Measurements from ENCODE around the gene SRD5A2. TPM values are rescaled to one million over a fixed set of nuclear protein-coding genes. Genes with fewer than 3 reads are reported as not detected.
"Not testable (repeated sequence)": the region's sequence is repeated elsewhere in the genome, so short reads cannot be mapped to it uniquely, and the experiment has no call there.

SRD5A2 gene
- total RNA-seq, 1 donor from 2014 or later = not detected

DNA sequence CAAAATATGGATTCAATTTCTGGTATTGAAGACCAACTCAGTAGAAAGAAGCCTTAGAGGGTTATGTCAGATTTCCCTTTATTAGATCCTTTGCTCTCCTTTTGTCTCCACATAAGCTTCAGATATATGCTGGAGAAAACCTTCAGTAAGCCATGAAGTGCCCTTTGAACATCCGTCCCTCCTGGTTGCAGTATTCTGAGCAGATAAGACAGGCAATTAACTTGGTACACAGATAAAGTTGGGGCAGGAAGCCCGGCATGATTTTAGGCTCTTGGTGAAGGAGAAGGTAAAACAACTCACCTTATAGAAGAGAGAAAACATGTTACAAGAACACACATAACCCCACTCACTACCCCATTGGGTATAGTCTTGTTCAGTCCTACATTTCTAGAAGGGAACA, 76.4 kb downstream of the SRD5A2 start:
- CTCF ChIA-PET = no interaction called here
- no peaks in the 10 kb centered on the region for H3K4me1 Mint-ChIP-seq
- H3K27ac Mint-ChIP-seq = no peak overlapping the region
- no peaks in the 10 kb centered on the region for H3K36me3 Mint-ChIP-seq (ENCODE audit: low read depth)
- ATAC-seq (ENCODE audit: low read depth) = no peak
- no peak for DNase-seq
- H3K27me3 Mint-ChIP-seq = peaks cover 7% of the 10 kb centered on the region
- POLR2A ChIA-PET = no interaction called here
- TF ChIP-seq, protein P1, sequence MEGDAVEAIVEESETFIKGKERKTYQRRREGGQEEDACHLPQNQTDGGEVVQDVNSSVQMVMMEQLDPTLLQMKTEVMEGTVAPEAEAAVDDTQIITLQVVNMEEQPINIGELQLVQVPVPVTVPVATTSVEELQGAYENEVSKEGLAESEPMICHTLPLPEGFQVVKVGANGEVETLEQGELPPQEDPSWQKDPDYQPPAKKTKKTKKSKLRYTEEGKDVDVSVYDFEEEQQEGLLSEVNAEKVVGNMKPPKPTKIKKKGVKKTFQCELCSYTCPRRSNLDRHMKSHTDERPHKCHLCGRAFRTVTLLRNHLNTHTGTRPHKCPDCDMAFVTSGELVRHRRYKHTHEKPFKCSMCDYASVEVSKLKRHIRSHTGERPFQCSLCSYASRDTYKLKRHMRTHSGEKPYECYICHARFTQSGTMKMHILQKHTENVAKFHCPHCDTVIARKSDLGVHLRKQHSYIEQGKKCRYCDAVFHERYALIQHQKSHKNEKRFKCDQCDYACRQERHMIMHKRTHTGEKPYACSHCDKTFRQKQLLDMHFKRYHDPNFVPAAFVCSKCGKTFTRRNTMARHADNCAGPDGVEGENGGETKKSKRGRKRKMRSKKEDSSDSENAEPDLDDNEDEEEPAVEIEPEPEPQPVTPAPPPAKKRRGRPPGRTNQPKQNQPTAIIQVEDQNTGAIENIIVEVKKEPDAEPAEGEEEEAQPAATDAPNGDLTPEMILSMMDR (IDR thresholded peaks at IDR 0.05) = no peak
- no peak overlapping the region for H3K4me3 Mint-ChIP-seq
- no peaks in the 10 kb centered on the region for H3K9me3 Mint-ChIP-seq
- intact Hi-C loops (cut with micrococcal nuclease) = no loop called here

DNA sequence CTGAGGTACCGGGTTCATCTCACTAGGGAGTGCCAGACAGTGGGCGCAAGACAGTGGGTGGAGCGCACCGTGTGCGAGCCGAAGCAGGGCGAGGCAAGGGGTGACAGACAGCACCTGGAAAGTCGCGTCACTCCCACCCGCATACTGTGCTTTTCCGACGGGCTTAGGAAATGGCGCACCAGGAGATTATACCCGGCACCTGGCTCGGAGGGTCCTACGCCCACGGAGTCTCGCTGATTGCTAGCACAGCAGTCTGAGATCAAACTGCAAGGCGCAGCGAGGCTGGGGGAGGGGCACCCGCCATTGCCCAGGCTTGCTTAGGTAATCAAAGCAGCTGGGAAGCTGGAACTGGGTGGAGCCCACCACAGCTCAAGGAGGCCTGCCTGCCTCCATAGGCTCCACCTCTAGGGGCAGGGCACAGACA, 84.3 kb downstream of the SRD5A2 start:
- H3K4me1 Mint-ChIP-seq; H3K4me3 Mint-ChIP-seq; ATAC-seq (ENCODE audit: low read depth); H3K27me3 Mint-ChIP-seq; POLR2A ChIA-PET; CTCF ChIA-PET; DNase-seq; H3K36me3 Mint-ChIP-seq (ENCODE audit: low read depth); H3K9me3 Mint-ChIP-seq; intact Hi-C loops (cut with micrococcal nuclease); H3K27ac Mint-ChIP-seq: not testable (repeated sequence)

DNA sequence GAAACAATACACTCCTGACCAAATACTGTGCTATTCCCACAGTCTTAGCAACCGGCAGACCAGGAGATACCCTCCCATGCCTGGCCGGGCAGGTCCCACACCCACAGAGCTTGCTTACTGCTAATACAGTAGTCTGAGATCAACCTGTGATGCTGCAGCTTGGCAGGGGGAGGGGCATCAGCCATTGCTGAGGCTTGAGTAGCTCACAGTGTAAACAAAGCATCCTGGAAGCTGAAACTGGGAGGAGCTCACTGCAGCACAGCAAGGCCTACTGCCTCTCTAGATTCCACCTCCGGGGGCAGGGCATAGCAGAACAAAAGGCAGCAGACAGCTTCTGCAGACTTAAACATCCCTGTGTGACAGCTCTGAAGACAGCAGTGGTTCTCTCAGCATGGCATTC, 91.4 kb downstream of the SRD5A2 start:
- peaks cover 18% of the 10 kb centered on the region for H3K27me3 Mint-ChIP-seq
- H3K4me1 Mint-ChIP-seq; H3K9me3 Mint-ChIP-seq; ATAC-seq (ENCODE audit: low read depth); POLR2A ChIA-PET; H3K4me3 Mint-ChIP-seq; DNase-seq; CTCF ChIA-PET; H3K27ac Mint-ChIP-seq; H3K36me3 Mint-ChIP-seq (ENCODE audit: low read depth); intact Hi-C loops (cut with micrococcal nuclease): not testable (repeated sequence)

DNA sequence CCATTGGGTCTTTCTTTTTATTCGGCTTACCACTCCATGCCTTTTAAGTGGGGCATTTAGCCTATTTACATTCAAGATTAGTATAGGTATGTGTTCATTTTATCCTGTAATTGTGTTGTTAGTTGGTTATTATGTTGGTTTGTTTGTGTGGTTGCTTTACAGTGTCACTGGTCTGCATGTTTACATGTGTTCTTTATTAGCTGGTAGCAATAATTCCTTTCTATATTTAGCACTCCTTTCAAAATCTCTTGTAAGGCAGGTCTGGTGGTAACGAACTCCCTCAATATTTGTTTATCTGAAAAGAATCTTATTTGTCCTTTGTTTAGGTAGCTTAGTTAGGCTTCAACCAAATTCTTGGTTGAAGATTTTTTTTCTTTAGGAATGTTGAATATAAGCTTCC, 97.5 kb downstream of the SRD5A2 start:
- Mint-ChIP-seq H3K9me3 (no peaks in the 10 kb centered on the region), H3K4me3 (no peak overlapping the region), H3K27me3 (peaks cover 10% of the 10 kb centered on the region), H3K4me1 (no peaks in the 10 kb centered on the region), H3K36me3 (ENCODE audit: low read depth) (no peaks in the 10 kb centered on the region), H3K27ac (no peak overlapping the region)
- ATAC-seq (ENCODE audit: low read depth) (no peak), DNase-seq (no peak)
- TF ChIP-seq, protein P1 (IDR thresholded peaks at IDR 0.05) = no peak
- CTCF ChIA-PET = no interaction called here
- POLR2A ChIA-PET = no interaction called here
- intact Hi-C loops (cut with micrococcal nuclease) = no loop called here

DNA sequence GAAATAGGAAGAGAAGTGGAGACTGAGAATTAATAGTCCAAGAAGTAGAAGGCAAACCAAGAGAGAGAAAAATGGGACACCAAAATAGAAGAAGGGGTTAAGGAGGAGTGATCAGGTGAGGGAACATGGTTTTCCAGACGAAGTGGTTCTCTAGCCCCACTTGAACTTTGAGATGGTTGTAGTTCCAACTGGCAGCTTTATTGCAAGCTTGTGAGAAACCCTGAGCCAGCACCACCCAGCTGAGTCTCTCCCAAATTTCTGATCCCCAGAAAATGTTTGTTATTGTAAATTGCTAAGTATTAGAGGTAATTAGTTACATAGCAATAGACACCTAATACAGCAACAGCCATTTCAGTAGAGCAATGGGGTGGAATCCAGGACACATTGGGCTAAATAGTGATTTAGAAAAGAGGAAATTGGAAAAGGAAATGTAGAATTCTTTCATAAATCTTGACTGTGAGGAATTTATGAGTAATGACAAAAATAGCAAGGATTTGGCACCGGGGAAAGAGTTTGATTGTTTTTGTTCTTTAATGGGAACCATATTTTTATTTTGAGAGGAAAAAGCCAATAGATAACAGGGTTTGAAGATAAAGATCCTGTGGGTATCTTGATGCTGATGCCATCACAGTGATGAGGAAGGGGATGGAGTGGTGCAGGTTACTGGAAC, 104.1 kb downstream of the SRD5A2 start:
- POLR2A ChIA-PET = no interaction called here
- Mint-ChIP-seq H3K9me3 (no peaks in the 10 kb centered on the region), H3K4me3 (no peak overlapping the region), H3K27ac (no peak overlapping the region), H3K4me1 (no peaks in the 10 kb centered on the region), H3K36me3 (ENCODE audit: low read depth) (no peaks in the 10 kb centered on the region), H3K27me3 (peaks cover 13% of the 10 kb centered on the region)
- intact Hi-C loops (cut with micrococcal nuclease) = no loop called here
- CTCF ChIA-PET = interaction anchor here (1.2 kb wide), 1 partner anchor 46 kb away, joined by 3 read pairs; no protein-coding TSS in a partner anchor
- ATAC-seq (ENCODE audit: low read depth) (no peak), DNase-seq (no peak)
- TF ChIP-seq, protein P1 (IDR thresholded peaks at IDR 0.05) = no peak

DNA sequence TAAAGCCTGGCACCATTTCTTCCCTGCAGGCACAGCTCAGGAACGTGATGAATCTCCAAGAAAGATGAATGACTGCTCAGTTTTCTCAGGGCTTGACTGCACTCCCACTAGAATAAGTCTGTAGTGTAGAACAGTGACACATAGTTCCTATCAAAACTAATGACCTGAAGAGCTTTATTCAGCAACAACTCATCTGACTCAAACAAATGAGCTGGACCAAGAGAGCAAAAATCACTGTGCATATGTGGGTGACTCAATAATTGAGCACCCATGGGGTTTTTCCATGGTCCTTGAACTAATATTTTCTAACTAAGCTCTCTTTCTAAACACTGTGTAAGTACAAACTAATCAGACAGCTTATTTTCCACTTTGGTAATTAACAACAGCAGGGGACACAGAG, 105.0 kb downstream of the SRD5A2 start:
- POLR2A ChIA-PET = no interaction called here
- Mint-ChIP-seq H3K4me3 (no peak overlapping the region), H3K9me3 (no peaks in the 10 kb centered on the region), H3K4me1 (no peaks in the 10 kb centered on the region), H3K36me3 (ENCODE audit: low read depth) (no peaks in the 10 kb centered on the region), H3K27me3 (peaks cover 15% of the 10 kb centered on the region), H3K27ac (no peak overlapping the region)
- CTCF ChIA-PET = no interaction called here
- DNase-seq = no peak
- no peak for ATAC-seq (ENCODE audit: low read depth)
- TF ChIP-seq, protein P1 (IDR thresholded peaks at IDR 0.05) = no peak
- intact Hi-C loops (cut with micrococcal nuclease) = no loop called here
